Stimulated activated CD4-positive, alpha-beta T cell treated with anti-CD3 and anti-CD28 coated beads, Interleukin-12 subunit alpha, Interleukin-12 subunit beta, amount 100 ng/mL, for 24 hours (primary cell): Measurements from ENCODE around the gene SNRPD2.
"Not testable (repeated sequence)": the region's sequence is repeated elsewhere in the genome, so short reads cannot be mapped to it uniquely, and the experiment has no call there.

Experiments
- DNase-seq, 2 experiments: peaks; one replicate each; pipeline ENCODE4 v3.0.0-alpha.2; 2020; ENCODE audit warnings: low read depth in 2 of 2

The SNRPD2 gene

GRCh38 chr19:45705115-45705514 lies 13.4 kb upstream of the SNRPD2 start:
- DNase-seq = no peak

- DNase-seq = no peak
Observed at GRCh38 chr19:45701676-45702075, 9.9 kb upstream of the SNRPD2 start.

GRCh38 chr19:45693106-45693788 lies 1.5 kb upstream of the SNRPD2 start:
- peak; percentile 56 to 82 for DNase-seq

- peak; percentile 90 to 97 for DNase-seq
Observed at GRCh38 chr19:45692187-45693105, 693 bp upstream of the SNRPD2 start, which contains the start of gene QPCTL. QPCTL (plus strand) TSS chr19:45692666; CDS start chr19:45692704, 38 bp downstream.

GRCh38 chr19:45687599-45687998 lies 4.2 kb downstream of the SNRPD2 start:
- no peak for DNase-seq

GRCh38 chr19:45685045-45685444 lies 6.7 kb downstream of the SNRPD2 start:
- not testable (repeated sequence) for DNase-seq

GRCh38 chr19:45682908-45683307 lies 8.8 kb downstream of the SNRPD2 start:
- no peak for DNase-seq

- DNase-seq = no peak
Observed at GRCh38 chr19:45682117-45682516, 9.6 kb downstream of the SNRPD2 start.

GRCh38 chr19:45681391-45682015 lies 10.2 kb downstream of the SNRPD2 start:
- DNase-seq = peak; percentile 71 to 79

GRCh38 chr19:45677351-45678230 lies 14.2 kb downstream of the SNRPD2 start:
- peak; percentile 63 to 86 for DNase-seq

- peak in 1 of 2 experiments; percentile 22 for DNase-seq
Observed at GRCh38 chr19:45676851-45677263, 14.9 kb downstream of the SNRPD2 start.

- DNase-seq = no peak
Observed at GRCh38 chr19:45674946-45675345, 16.8 kb downstream of the SNRPD2 start.

- DNase-seq = peak in 1 of 2 experiments; percentile 63
Observed at GRCh38 chr19:45670670-45671453, 20.9 kb downstream of the SNRPD2 start.

- no peak for DNase-seq
Observed at GRCh38 chr19:45668342-45668871, 23.3 kb downstream of the SNRPD2 start.

- DNase-seq = peak in 1 of 2 experiments; percentile 73
Observed at GRCh38 chr19:45667620-45668341, 24.0 kb downstream of the SNRPD2 start, which contains the start of gene GIPR. GIPR (plus strand) TSS chr19:45668221; CDS start chr19:45669521, 1,300 bp downstream.

GRCh38 chr19:45664575-45664974 lies 27.2 kb downstream of the SNRPD2 start:
- DNase-seq = no peak

- DNase-seq = no peak
Observed at GRCh38 chr19:45663800-45664199, 28.0 kb downstream of the SNRPD2 start.

- no peak for DNase-seq
Observed at GRCh38 chr19:45660636-45661035, 31.1 kb downstream of the SNRPD2 start.

GRCh38 chr19:45659096-45659729 lies 32.5 kb downstream of the SNRPD2 start:
- no peak for DNase-seq
